Measurements from ENCODE around the gene SHISA9. TPM values are rescaled to one million over a fixed set of nuclear protein-coding genes. Genes with fewer than 3 reads are reported as not detected.

SHISA9 gene
- total RNA-seq, 3 donors from 2014 or later: 0.08 to 0.20 (median 0.13) TPM

- DNase-seq (no peak), ATAC-seq (no peak)
- Mint-ChIP-seq H3K9me3 (peaks cover 25% of the 10 kb centered on the region), H3K36me3 (ENCODE audit: insufficient read depth) (no peaks in the 10 kb centered on the region), H3K4me1 (ENCODE audit: low read depth) (no peaks in the 10 kb centered on the region), H3K4me3 (no peak overlapping the region), H3K27me3 (ENCODE audit: low read depth) (no peaks in the 10 kb centered on the region)
Observed at GRCh38 chr16:13041646-13042290, 140.4 kb downstream of the SHISA9 start.

- Mint-ChIP-seq H3K4me1 (ENCODE audit: low read depth) (no peaks in the 10 kb centered on the region), H3K27me3 (ENCODE audit: low read depth) (no peaks in the 10 kb centered on the region), H3K4me3 (no peak overlapping the region), H3K36me3 (ENCODE audit: insufficient read depth) (no peaks in the 10 kb centered on the region), H3K9me3 (peaks cover 25% of the 10 kb centered on the region)
- ATAC-seq: no peak
- no peak for DNase-seq
Observed at GRCh38 chr16:13042291-13042685, 140.9 kb downstream of the SHISA9 start.

- Mint-ChIP-seq H3K9me3 (peaks cover 23% of the 10 kb centered on the region), H3K4me1 (ENCODE audit: low read depth) (no peaks in the 10 kb centered on the region)
- ATAC-seq: no peak
Observed at GRCh38 chr16:13046061-13046821, 144.8 kb downstream of the SHISA9 start.

GRCh38 chr16:13047276-13047675 is 145.9 kb downstream of the SHISA9 start:
- Mint-ChIP-seq H3K4me1 (ENCODE audit: low read depth) (no peaks in the 10 kb centered on the region), H3K27me3 (ENCODE audit: low read depth) (no peaks in the 10 kb centered on the region), H3K4me3 (no peak overlapping the region), H3K36me3 (ENCODE audit: insufficient read depth) (no peaks in the 10 kb centered on the region), H3K9me3 (peaks cover 25% of the 10 kb centered on the region)
- no peak for ATAC-seq
- no peak for DNase-seq

More at GRCh38 chr16:13046061-13046821, 144.8 kb downstream of the SHISA9 start:
- H3K4me3 Mint-ChIP-seq: no peak overlapping the region
- H3K36me3 Mint-ChIP-seq (ENCODE audit: insufficient read depth): no peaks in the 10 kb centered on the region
- H3K27me3 Mint-ChIP-seq (ENCODE audit: low read depth): no peaks in the 10 kb centered on the region
- no peak for DNase-seq

- Mint-ChIP-seq H3K9me3 (peaks cover 21% of the 10 kb centered on the region), H3K4me1 (ENCODE audit: low read depth) (no peaks in the 10 kb centered on the region), H3K27me3 (ENCODE audit: low read depth) (no peaks in the 10 kb centered on the region), H3K4me3 (no peak overlapping the region), H3K36me3 (ENCODE audit: insufficient read depth) (no peaks in the 10 kb centered on the region)
- no peak for ATAC-seq
- no peak for DNase-seq
Observed at GRCh38 chr16:13049688-13050087, 148.3 kb downstream of the SHISA9 start.

- Mint-ChIP-seq H3K4me3 (no peak overlapping the region), H3K27me3 (ENCODE audit: low read depth) (no peaks in the 10 kb centered on the region), H3K36me3 (ENCODE audit: insufficient read depth) (no peaks in the 10 kb centered on the region), H3K4me1 (ENCODE audit: low read depth) (no peaks in the 10 kb centered on the region), H3K9me3 (peaks cover 21% of the 10 kb centered on the region)
- DNase-seq: no peak
- ATAC-seq: no peak
Observed at GRCh38 chr16:13052431-13052830, 151.0 kb downstream of the SHISA9 start.

GRCh38 chr16:13055480-13055879 is 154.1 kb downstream of the SHISA9 start:
- ATAC-seq (no peak), DNase-seq (no peak)
- Mint-ChIP-seq H3K4me3 (no peak overlapping the region), H3K9me3 (peaks cover 22% of the 10 kb centered on the region), H3K27me3 (ENCODE audit: low read depth) (peaks cover 2% of the 10 kb centered on the region), H3K36me3 (ENCODE audit: insufficient read depth) (no peaks in the 10 kb centered on the region), H3K4me1 (ENCODE audit: low read depth) (no peaks in the 10 kb centered on the region)

GRCh38 chr16:13056607-13057006 is 155.2 kb downstream of the SHISA9 start:
- no peak for DNase-seq
- no peak for ATAC-seq
- Mint-ChIP-seq H3K4me1 (ENCODE audit: low read depth) (no peaks in the 10 kb centered on the region), H3K27me3 (ENCODE audit: low read depth) (peaks cover 2% of the 10 kb centered on the region), H3K9me3 (peaks cover 16% of the 10 kb centered on the region), H3K4me3 (no peak overlapping the region), H3K36me3 (ENCODE audit: insufficient read depth) (no peaks in the 10 kb centered on the region)

GRCh38 chr16:13060932-13061331 is 159.5 kb downstream of the SHISA9 start:
- no peak for ATAC-seq
- H3K4me1 Mint-ChIP-seq (ENCODE audit: low read depth): no peaks in the 10 kb centered on the region
- H3K9me3 Mint-ChIP-seq: peaks cover 8% of the 10 kb centered on the region
- H3K36me3 Mint-ChIP-seq (ENCODE audit: insufficient read depth): no peaks in the 10 kb centered on the region
- no peak for DNase-seq
- peaks cover 2% of the 10 kb centered on the region for H3K27me3 Mint-ChIP-seq (ENCODE audit: low read depth)
- no peak overlapping the region for H3K4me3 Mint-ChIP-seq

- ATAC-seq (no peak), DNase-seq (no peak)
- peaks cover 2% of the 10 kb centered on the region for H3K27me3 Mint-ChIP-seq (ENCODE audit: low read depth)
- peaks cover 14% of the 10 kb centered on the region for H3K9me3 Mint-ChIP-seq
- H3K4me1 Mint-ChIP-seq (ENCODE audit: low read depth): no peaks in the 10 kb centered on the region
- H3K4me3 Mint-ChIP-seq: no peak overlapping the region
- no peaks in the 10 kb centered on the region for H3K36me3 Mint-ChIP-seq (ENCODE audit: insufficient read depth)
Observed at GRCh38 chr16:13061691-13062090, 160.3 kb downstream of the SHISA9 start.

GRCh38 chr16:13062219-13062618 is 160.8 kb downstream of the SHISA9 start:
- ATAC-seq (no peak), DNase-seq (no peak)
- peaks cover 14% of the 10 kb centered on the region for H3K9me3 Mint-ChIP-seq
- H3K4me1 Mint-ChIP-seq (ENCODE audit: low read depth): no peaks in the 10 kb centered on the region
- no peak overlapping the region for H3K4me3 Mint-ChIP-seq
- H3K36me3 Mint-ChIP-seq (ENCODE audit: insufficient read depth): no peaks in the 10 kb centered on the region
- H3K27me3 Mint-ChIP-seq (ENCODE audit: low read depth): peaks cover 2% of the 10 kb centered on the region

- no peaks in the 10 kb centered on the region for H3K4me1 Mint-ChIP-seq (ENCODE audit: low read depth)
- DNase-seq (no peak), ATAC-seq (no peak)
- H3K9me3 Mint-ChIP-seq: peaks cover 19% of the 10 kb centered on the region
- no peak overlapping the region for H3K4me3 Mint-ChIP-seq
- H3K36me3 Mint-ChIP-seq (ENCODE audit: insufficient read depth): no peaks in the 10 kb centered on the region
- H3K27me3 Mint-ChIP-seq (ENCODE audit: low read depth): no peaks in the 10 kb centered on the region
Observed at GRCh38 chr16:13063457-13063856, 162.1 kb downstream of the SHISA9 start.

GRCh38 chr16:13064821-13065220 is 163.4 kb downstream of the SHISA9 start:
- DNase-seq (no peak), ATAC-seq (no peak)
- no peaks in the 10 kb centered on the region for H3K36me3 Mint-ChIP-seq (ENCODE audit: insufficient read depth)
- no peaks in the 10 kb centered on the region for H3K4me1 Mint-ChIP-seq (ENCODE audit: low read depth)
- H3K9me3 Mint-ChIP-seq: peaks cover 18% of the 10 kb centered on the region
- H3K27me3 Mint-ChIP-seq (ENCODE audit: low read depth): no peaks in the 10 kb centered on the region
- H3K4me3 Mint-ChIP-seq: no peak overlapping the region

- H3K4me3 Mint-ChIP-seq: no peak overlapping the region
- H3K36me3 Mint-ChIP-seq (ENCODE audit: insufficient read depth): no peaks in the 10 kb centered on the region
- H3K9me3 Mint-ChIP-seq: peaks cover 18% of the 10 kb centered on the region
- no peaks in the 10 kb centered on the region for H3K4me1 Mint-ChIP-seq (ENCODE audit: low read depth)
- ATAC-seq (no peak), DNase-seq (no peak)
- H3K27me3 Mint-ChIP-seq (ENCODE audit: low read depth): peaks cover 5% of the 10 kb centered on the region
Observed at GRCh38 chr16:13067648-13068047, 166.2 kb downstream of the SHISA9 start.

GRCh38 chr16:13068912-13069583 is 167.7 kb downstream of the SHISA9 start:
- Mint-ChIP-seq H3K36me3 (ENCODE audit: insufficient read depth) (no peaks in the 10 kb centered on the region), H3K4me1 (ENCODE audit: low read depth) (no peaks in the 10 kb centered on the region), H3K9me3 (peaks cover 18% of the 10 kb centered on the region), H3K27me3 (ENCODE audit: low read depth) (peaks cover 5% of the 10 kb centered on the region), H3K4me3 (no peak overlapping the region)
- ATAC-seq (no peak), DNase-seq (no peak)

Data from activated T-cell treated with anti-CD3 and anti-CD28 coated beads, Interleukin-2, amount 50 U/mL, for 4 hours (primary cell).